Naive thymus-derived CD8-positive, alpha-beta T cell (primary cell): ENCODE results near the gene SFMBT2. TPM values are rescaled to one million over a fixed set of nuclear protein-coding genes. Genes with fewer than 3 reads are reported as not detected.
A peak's percentile ranks its signal among the peaks of the same experiment; 100 is the strongest.
"Not testable (repeated sequence)": the region's sequence is repeated elsewhere in the genome, so short reads cannot be mapped to it uniquely, and the experiment has no call there.

Source experiments
- ATAC-seq, 2 donors: fragments of 150-1000 bp; cut with Tn5 transposase in 1 of 2; sonication (Bioruptor Pico), chemical (Tn5 transposase) in 1 of 2; 1 replicate in 1 of 2; 2 replicates in 1 of 2; pipeline ENCODE4 v1.10.0; 2021; ENCODE audit warnings: mild to moderate bottlenecking in 2 of 2, moderate library complexity in 2 of 2
- POLR2A ChIA-PET: fragments of 350-600 bp; sonication (Branson Sonifier 250); formaldehyde crosslinking; loops from one replicate; lab custom pipeline; 2021; ENCODE audit warnings: antibody characterized with exemption; lab: Charles Lee
- DNase-seq, 10 donors: peaks; one replicate each; pipeline versions ENCODE4 v3.0.0 to v3.0.0-alpha.2; 2020 to 2022
- H3K27ac Mint-ChIP-seq, 10 donors: one replicate each; pipeline ENCODE4 v1.8.0; 2020 to 2022; ENCODE audit warnings: mild to moderate bottlenecking in 10 of 10, mixed read lengths in 10 of 10, moderate library complexity in 4 of 10, inconsistent platforms in 1 of 10
- H3K27me3 Mint-ChIP-seq, 5 donors: one replicate each; pipeline ENCODE4 v1.8.0; 2021 to 2022; ENCODE audit warnings: mixed read lengths in 5 of 5
- H3K36me3 Mint-ChIP-seq, 3 donors: one replicate each; pipeline ENCODE4 v1.8.0; 2020 to 2022; ENCODE audit warnings: mixed read lengths in 3 of 3, mild to moderate bottlenecking in 2 of 3, inconsistent platforms in 1 of 3
- H3K4me1 Mint-ChIP-seq, 4 donors: one replicate each; pipeline ENCODE4 v1.8.0; 2021 to 2022; ENCODE audit warnings: mixed read lengths in 4 of 4
- H3K4me3 Mint-ChIP-seq, 10 donors: one replicate each; pipeline ENCODE4 v1.8.0; 2020 to 2022; ENCODE audit warnings: mild to moderate bottlenecking in 10 of 10, mixed read lengths in 10 of 10, moderate library complexity in 6 of 10, inconsistent platforms in 1 of 10
- H3K9me3 Mint-ChIP-seq, 9 donors: one replicate each; pipeline ENCODE4 v1.8.0; 2020 to 2022; ENCODE audit warnings: mixed read lengths in 9 of 9, mild to moderate bottlenecking in 3 of 9, inconsistent platforms in 1 of 9, moderate library complexity in 1 of 9
- polyA plus RNA-seq, 3 donors: library from polyadenylated mRNA; unstranded; fragments of 300-500 nt; fragmentation: Illumina TruSeq; gene quantifications; one replicate each; pipeline ENCODE4 v1.2.3, GENCODE V29; 2021
- total RNA-seq, 8 experiments: library from RNA in 2 of 8; stranded (reverse) in 2 of 8; gene quantifications; one replicate each; pipeline ENCODE4 v1.2.3 and lab custom pipeline; 2021 to 2026

Gene SFMBT2
- total and polyA plus RNA-seq, 5 experiments from 2014 or later = 2.2 to 31.8 (median 6.7) TPM

DNA sequence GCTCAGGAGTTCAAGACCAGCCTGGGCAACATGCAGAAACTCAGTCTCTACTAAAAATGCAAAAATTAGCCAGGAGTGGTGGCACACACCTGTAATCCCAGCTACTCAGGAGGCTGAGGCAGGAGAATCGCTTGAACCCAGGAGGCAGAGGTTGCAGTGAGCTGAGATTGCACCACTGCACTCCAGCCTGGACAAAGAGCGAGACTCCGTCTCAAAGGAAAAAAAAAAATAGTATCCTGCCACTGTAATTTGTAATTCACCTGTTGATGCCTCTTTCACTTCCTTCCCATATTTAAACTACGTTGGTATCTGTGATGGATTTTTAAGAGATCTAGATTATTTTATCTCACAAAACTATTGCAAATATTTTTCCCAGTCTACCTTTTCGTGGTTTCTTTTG lies 18.5 kb downstream of the SFMBT2 start:
- H3K4me3 Mint-ChIP-seq, H3K36me3 Mint-ChIP-seq, H3K9me3 Mint-ChIP-seq, H3K27me3 Mint-ChIP-seq, ATAC-seq, DNase-seq, POLR2A ChIA-PET: not testable (repeated sequence)
- Mint-ChIP-seq H3K4me1 (peaks cover 33 to 86% (median 80%) of the 10 kb centered on the region in 4 donors), H3K27ac (peak overlapping the region in 9 of 10 donors; percentile 6 to 84 (median 66))

DNA sequence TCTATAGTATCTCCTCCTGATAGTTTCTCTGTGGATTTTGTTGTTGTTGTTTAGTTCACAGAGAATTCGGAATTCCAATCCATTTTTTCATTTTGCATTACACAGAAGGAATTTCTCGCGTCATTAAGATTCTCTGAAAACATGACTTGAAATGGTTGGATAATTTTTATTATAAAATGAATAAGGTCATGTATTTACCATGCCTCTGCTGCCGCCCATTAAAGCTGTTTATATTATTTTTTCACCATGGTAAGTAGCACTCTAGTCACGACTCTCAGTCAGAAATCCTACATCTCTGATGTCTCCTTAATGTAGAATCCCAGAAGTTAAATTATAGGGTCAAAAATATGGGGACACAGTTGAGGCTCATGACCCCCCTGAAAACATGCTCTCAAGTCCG lies 19.1 kb downstream of the SFMBT2 start:
- Mint-ChIP-seq H3K4me1 (peaks cover 32 to 87% (median 82%) of the 10 kb centered on the region in 4 donors), H3K4me3 (no peak overlapping the region), H3K27me3 (no peaks in the 10 kb centered on the region), H3K36me3 (peaks cover 0 to 10% (median 9%) of the 10 kb centered on the region in 3 donors), H3K9me3 (no peaks in the 10 kb centered on the region), H3K27ac (peak overlapping the region in 4 of 10 donors; percentile 30 to 84 (median 62))
- no peak for ATAC-seq
- POLR2A ChIA-PET = no interaction called here
- DNase-seq = no peak

DNA sequence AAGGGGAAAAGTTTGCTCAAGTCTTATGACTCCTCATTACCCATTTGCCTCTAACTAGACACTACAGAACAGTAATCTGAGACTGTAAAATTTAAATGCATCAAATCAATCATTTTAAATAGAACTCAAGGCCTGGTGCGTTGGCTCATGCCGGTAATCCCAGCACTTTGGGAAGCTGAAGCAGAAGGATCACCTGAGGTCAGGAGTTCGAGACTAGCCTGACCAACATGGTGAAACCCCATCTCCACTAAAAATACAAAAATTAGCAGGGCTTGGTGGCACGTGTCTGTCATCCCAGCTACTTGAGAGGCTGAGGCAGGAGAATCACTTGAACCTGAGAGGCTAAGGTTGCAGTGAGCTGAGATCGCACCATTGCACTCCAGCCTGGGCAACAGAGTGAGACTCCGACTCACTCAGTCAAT lies 20.1 kb downstream of the SFMBT2 start:
- not testable (repeated sequence) for DNase-seq, ATAC-seq, H3K27me3 Mint-ChIP-seq, H3K9me3 Mint-ChIP-seq
- Mint-ChIP-seq H3K36me3 (peaks cover 0 to 14% (median 6%) of the 10 kb centered on the region in 3 donors), H3K4me3 (peak overlapping the region in 1 of 10 donors; percentile 18), H3K27ac (peak overlapping the region in 7 of 10 donors; percentile 37 to 95 (median 78)), H3K4me1 (peaks cover 26 to 87% (median 83%) of the 10 kb centered on the region in 4 donors)
- POLR2A ChIA-PET = interaction anchor here (0.6 kb wide), 1 partner anchor 101 kb away, joined by 4 read pairs; no protein-coding TSS in a partner anchor

GRCh38 chr10:7389844-7390243 lies 21.0 kb downstream of the SFMBT2 start:
- Mint-ChIP-seq H3K27me3 (no peaks in the 10 kb centered on the region), H3K36me3 (peaks cover 0 to 10% (median 3%) of the 10 kb centered on the region in 3 donors), H3K9me3 (no peaks in the 10 kb centered on the region), H3K4me3 (peak overlapping the region in 8 of 10 donors; percentile 18 to 68 (median 52)), H3K27ac (peak overlapping the region; percentile 37 to 96 (median 89)), H3K4me1 (peaks cover 32 to 87% (median 83%) of the 10 kb centered on the region in 4 donors)
- DNase-seq = no peak
- ATAC-seq = no peak
- POLR2A ChIA-PET = no interaction called here

GRCh38 chr10:7389346-7389745 lies 21.5 kb downstream of the SFMBT2 start:
- H3K9me3 Mint-ChIP-seq = no peaks in the 10 kb centered on the region
- POLR2A ChIA-PET = interaction anchor here (0.6 kb wide), 1 partner anchor 118 kb away, joined by 3 read pairs; no protein-coding TSS in a partner anchor
- peak overlapping the region; percentile 37 to 96 (median 89) for H3K27ac Mint-ChIP-seq
- H3K4me1 Mint-ChIP-seq = peaks cover 30 to 87% (median 83%) of the 10 kb centered on the region in 4 donors
- ATAC-seq = peak; percentile 54 to 57
- no peak for DNase-seq
- H3K4me3 Mint-ChIP-seq = peak overlapping the region in 8 of 10 donors; percentile 18 to 68 (median 52)
- no peaks in the 10 kb centered on the region for H3K27me3 Mint-ChIP-seq
- peaks cover 0 to 8% (median 3%) of the 10 kb centered on the region in 3 donors for H3K36me3 Mint-ChIP-seq

DNA sequence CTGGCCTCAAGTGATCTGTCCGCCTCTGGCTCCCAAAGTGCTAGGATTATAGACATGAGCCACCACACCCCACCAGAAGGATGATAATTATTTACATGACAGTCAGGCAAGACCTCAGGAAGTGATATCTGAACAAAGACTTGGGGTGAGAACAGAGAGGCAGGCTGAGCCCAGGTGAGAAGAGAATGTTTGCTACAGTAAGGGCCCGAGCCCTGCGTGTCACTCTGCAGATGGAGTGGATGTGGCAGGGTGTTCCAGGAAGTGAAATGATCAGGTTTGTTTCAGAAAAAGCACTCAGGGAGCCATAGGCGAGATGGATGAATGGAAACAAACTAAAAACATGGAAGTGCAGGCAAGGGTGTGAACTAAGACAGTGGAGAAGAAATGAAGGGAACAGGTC lies 22.2 kb downstream of the SFMBT2 start:
- peak; percentile 82 to 90 for ATAC-seq
- POLR2A ChIA-PET = interaction anchor here (0.6 kb wide), 1 partner anchor 452 kb away, joined by 4 read pairs; no protein-coding TSS in a partner anchor

DNA sequence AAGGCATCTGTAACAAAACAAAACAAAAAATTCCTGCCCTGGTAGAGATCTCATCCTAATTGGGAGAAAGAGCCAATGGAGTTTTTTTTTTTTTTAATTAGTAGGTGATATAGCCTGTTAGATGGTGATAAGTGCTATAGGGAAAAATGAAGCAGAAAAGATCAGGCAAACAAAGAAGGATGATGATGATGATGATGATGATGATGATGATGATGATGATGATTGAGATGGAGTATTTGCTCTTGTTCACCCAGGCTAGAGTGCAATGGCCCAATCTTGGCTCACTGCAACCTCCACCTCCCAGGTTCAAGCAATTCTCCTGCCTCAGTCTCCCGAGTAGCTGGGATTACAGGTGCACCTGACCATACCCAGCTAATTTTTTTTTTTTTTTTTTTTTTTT lies 22.7 kb downstream of the SFMBT2 start:
- POLR2A ChIA-PET = interaction anchor here (0.6 to 1.2 kb wide), 3 partner anchors 11 to 451 kb away, joined by 4 to 5 read pairs (median 4); no protein-coding TSS in a partner anchor
- H3K27me3 Mint-ChIP-seq, DNase-seq, ATAC-seq, H3K36me3 Mint-ChIP-seq, H3K9me3 Mint-ChIP-seq: not testable (repeated sequence)
- Mint-ChIP-seq H3K4me3 (peak overlapping the region in 4 of 10 donors; percentile 2 to 67 (median 38)), H3K4me1 (peaks cover 33 to 84% (median 82%) of the 10 kb centered on the region in 4 donors), H3K27ac (peak overlapping the region in 6 of 10 donors; percentile 44 to 96 (median 81))

More for the DNA sequence above, 22.2 kb downstream of the SFMBT2 start:
- no peaks in the 10 kb centered on the region for H3K27me3 Mint-ChIP-seq
- peaks cover 0 to 8% (median 3%) of the 10 kb centered on the region in 3 donors for H3K36me3 Mint-ChIP-seq
- no peaks in the 10 kb centered on the region for H3K9me3 Mint-ChIP-seq
- peak overlapping the region; percentile 40 to 89 (median 80) for H3K4me3 Mint-ChIP-seq
- H3K4me1 Mint-ChIP-seq = peaks cover 29 to 83% (median 81%) of the 10 kb centered on the region in 4 donors
- peak overlapping the region; percentile 88 to 96 (median 93) for H3K27ac Mint-ChIP-seq
- DNase-seq = peak in 5 of 10 donors; percentile 17 to 66 (median 47)

DNA sequence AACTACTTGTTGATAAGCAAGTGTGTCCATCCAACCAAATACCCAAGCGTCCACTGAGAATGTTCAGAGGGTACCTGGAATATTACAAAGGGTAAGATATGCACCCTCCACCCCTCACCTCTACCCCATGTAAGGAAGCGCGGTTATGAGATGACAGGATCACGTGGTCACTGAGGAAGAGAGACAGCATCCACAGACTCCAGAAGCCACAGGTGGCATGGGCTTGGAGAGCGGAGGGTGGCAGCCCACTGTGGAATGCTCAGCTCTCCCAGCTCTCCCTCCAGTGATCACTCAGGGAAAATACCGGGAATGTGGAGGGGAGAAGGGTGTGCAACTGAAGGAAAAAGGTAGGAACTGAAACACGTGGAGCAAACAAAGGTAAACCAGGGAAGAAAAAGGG lies 25.7 kb downstream of the SFMBT2 start:
- ATAC-seq (no peak), DNase-seq (no peak)
- Mint-ChIP-seq H3K36me3 (peaks cover 0 to 23% (median 12%) of the 10 kb centered on the region in 3 donors), H3K4me1 (peaks cover 45 to 84% (median 78%) of the 10 kb centered on the region in 4 donors), H3K4me3 (no peak overlapping the region), H3K27me3 (no peaks in the 10 kb centered on the region), H3K9me3 (no peaks in the 10 kb centered on the region), H3K27ac (peak overlapping the region in 8 of 10 donors; percentile 37 to 94 (median 66))
- POLR2A ChIA-PET = interaction anchor here (0.6 to 0.7 kb wide), 2 partner anchors 24 to 38 kb away, joined by 3 to 4 read pairs; no protein-coding TSS in a partner anchor

- H3K9me3 Mint-ChIP-seq = no peaks in the 10 kb centered on the region
- peak overlapping the region; percentile 19 to 79 (median 62) for H3K4me3 Mint-ChIP-seq
- no peaks in the 10 kb centered on the region for H3K27me3 Mint-ChIP-seq
- H3K36me3 Mint-ChIP-seq = peaks cover 0 to 38% (median 12%) of the 10 kb centered on the region in 3 donors
- peak; percentile 87 to 91 for ATAC-seq
- H3K4me1 Mint-ChIP-seq = peaks cover 37 to 74% (median 73%) of the 10 kb centered on the region in 4 donors
- DNase-seq = peak in 4 of 10 donors; percentile 13 to 47 (median 36)
- POLR2A ChIA-PET = interaction anchor here (0.9 to 1.5 kb wide), 3 partner anchors 16 to 26 kb away, joined by 3 to 4 read pairs (median 4); no protein-coding TSS in a partner anchor
- H3K27ac Mint-ChIP-seq = peak overlapping the region; percentile 65 to 93 (median 83)
Measured at GRCh38 chr10:7383442-7383841, 27.4 kb downstream of the SFMBT2 start.

DNA sequence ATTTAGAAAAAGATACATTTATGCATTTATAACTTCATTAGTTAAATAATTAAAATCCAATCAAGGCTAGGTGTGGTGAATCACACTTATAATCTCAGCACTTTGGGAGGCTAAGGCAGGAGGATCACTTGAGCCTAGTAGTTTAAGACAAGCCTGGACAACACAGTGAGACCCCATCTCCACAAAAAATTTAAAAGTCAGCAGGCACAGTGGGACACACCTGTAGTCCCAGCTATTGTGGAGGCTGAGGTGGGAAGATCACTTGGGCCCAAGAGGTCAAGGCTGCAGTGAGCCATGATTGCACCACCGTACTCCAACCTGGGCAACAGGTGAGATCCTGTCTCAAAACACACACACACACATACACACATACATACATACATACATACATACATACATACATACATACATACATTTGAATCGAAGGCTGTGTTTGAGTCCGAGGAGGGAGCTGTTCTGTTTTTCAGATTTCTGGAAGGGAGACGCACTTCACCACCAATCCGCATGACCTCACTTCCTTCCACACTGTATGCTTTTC lies 30.1 kb downstream of the SFMBT2 start:
- H3K9me3 Mint-ChIP-seq = no peaks in the 10 kb centered on the region
- POLR2A ChIA-PET = no interaction called here
- ATAC-seq (no peak), DNase-seq (no peak)
- no peak overlapping the region for H3K4me3 Mint-ChIP-seq
- peak overlapping the region in 7 of 10 donors; percentile 37 to 93 (median 62) for H3K27ac Mint-ChIP-seq
- peaks cover 34 to 60% (median 51%) of the 10 kb centered on the region in 4 donors for H3K4me1 Mint-ChIP-seq
- no peaks in the 10 kb centered on the region for H3K27me3 Mint-ChIP-seq
- H3K36me3 Mint-ChIP-seq = peaks cover 0 to 54% (median 18%) of the 10 kb centered on the region in 3 donors

GRCh38 chr10:7378602-7379403 lies 32.0 kb downstream of the SFMBT2 start:
- Mint-ChIP-seq H3K27me3 (no peaks in the 10 kb centered on the region), H3K27ac (peak overlapping the region in 9 of 10 donors; percentile 24 to 79 (median 53)), H3K4me1 (peaks cover 27 to 52% (median 41%) of the 10 kb centered on the region in 4 donors), H3K9me3 (no peaks in the 10 kb centered on the region), H3K4me3 (no peak overlapping the region), H3K36me3 (peaks cover 0 to 70% (median 27%) of the 10 kb centered on the region in 3 donors)
- POLR2A ChIA-PET = no interaction called here
- no peak for DNase-seq
- no peak for ATAC-seq

- ATAC-seq (no peak), DNase-seq (no peak)
- Mint-ChIP-seq H3K9me3 (no peaks in the 10 kb centered on the region), H3K36me3 (peaks cover 0 to 81% (median 38%) of the 10 kb centered on the region in 3 donors), H3K27ac (peak overlapping the region in 5 of 10 donors; percentile 33 to 80 (median 56)), H3K27me3 (no peaks in the 10 kb centered on the region), H3K4me1 (peaks cover 23 to 49% (median 37%) of the 10 kb centered on the region in 4 donors), H3K4me3 (no peak overlapping the region)
- POLR2A ChIA-PET = no interaction called here
Measured at GRCh38 chr10:7377614-7378248, 33.1 kb downstream of the SFMBT2 start.
